Activated CD4-positive, alpha-beta T cell treated with anti-CD3 and anti-CD28 coated beads, Interleukin-2, amount 50 U/mL, for 1 hour (primary cell): Measurements from ENCODE around the gene TRABD2A.
A peak's percentile ranks its signal among the peaks of the same experiment; 100 is the strongest.
"Not testable (repeated sequence)": the region's sequence is repeated elsewhere in the genome, so short reads cannot be mapped to it uniquely, and the experiment has no call there.

Source experiments
- DNase-seq: peaks from one replicate; pipeline ENCODE4 v3.0.0-alpha.2; 2020

The TRABD2A gene

DNA sequence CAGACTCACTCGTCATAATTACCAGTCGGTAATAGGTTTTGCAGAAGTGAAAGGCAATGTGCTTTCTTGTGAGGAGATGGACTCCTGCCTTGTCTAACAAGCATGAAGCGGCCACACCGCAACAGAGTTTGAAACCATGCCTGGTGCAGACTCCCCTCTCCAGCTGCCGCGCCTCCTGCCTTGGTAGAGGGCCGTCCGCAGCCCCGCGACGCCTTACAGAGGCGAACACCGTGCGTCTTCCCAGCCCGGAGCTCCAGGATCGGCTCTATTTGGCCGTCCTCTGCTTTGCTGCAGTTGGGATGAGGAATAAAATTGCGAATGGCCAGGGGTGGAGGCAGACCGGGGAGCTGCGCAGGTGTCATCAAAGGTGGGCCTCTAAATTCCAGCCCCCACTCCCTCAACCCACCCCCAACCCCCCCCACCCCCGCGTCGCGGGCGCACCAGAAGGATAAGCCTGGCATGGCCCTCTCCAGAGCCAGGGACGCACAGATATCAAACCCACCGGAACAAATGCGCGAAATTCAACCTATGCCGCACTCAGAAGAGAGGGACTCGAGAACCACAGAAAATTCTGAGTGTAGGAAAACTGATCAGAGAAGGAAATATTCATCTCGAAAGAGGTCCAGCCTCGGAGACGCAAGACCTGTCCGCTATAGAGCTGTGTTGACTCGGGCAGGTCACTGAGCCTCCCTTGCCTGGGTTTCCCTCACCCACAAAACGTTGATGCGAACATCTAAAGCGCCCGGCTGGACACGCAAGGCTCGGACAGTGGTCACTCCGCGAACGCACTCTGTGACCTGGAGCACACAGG is 1.1 kb downstream of the TRABD2A start:
- DNase-seq, result peak; percentile 21

DNA sequence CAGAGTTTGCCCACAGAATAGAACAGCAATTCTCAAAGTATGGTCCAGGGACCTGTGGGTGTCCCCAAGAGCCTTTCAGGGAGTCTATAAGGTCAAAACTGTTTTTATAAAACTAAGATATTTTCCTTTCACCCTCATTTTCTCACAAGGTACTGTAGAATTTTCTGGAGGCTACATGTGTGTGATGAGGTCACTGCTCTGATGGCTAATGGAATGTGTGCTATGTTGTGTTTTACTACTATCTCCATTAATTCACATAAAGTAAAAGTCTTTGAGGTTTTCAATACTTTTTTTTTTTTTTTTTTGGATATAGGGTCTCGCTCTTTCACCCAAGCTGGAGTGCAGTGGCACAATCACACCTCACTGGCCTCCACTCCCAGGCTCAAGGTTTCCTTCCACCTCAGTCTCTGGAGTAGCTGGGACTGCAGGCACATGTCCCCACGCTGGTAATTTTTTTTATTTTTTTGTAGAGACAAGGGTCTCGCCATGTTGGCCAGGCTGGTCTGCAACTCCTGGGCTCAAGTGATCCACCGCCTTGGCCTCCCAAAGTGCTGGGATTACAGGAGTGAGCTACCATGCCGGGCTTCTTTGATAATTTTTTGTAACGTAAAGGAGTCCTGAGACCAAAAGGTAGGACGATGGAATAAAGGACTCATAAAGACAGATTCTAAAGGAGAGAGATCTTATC is 1.8 kb downstream of the TRABD2A start:
- DNase-seq, result no peak

DNA sequence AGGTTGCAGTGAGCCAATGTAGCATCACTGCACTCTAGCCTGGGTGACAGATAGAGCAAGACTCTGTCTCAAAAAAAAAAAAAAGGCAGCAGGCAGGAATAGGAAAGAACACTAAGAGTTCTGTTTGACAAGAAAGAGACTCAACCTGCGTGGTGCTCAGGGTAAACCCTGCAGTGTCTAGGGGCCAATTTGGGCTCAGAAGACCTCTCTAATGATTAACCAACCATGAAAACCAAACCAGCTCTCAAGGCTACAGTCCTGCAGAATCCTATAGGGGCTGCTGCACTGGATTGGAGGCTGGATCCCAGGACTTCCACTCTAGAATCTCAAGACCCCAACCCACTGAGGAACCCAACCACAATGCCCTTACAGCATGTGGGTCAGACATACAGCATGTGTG is 2.4 kb downstream of the TRABD2A start:
- no peak for DNase-seq

- no peak for DNase-seq
These were observed 4.5 kb downstream of the TRABD2A start for GRCh38 chr2:84876369-84876768.

DNA sequence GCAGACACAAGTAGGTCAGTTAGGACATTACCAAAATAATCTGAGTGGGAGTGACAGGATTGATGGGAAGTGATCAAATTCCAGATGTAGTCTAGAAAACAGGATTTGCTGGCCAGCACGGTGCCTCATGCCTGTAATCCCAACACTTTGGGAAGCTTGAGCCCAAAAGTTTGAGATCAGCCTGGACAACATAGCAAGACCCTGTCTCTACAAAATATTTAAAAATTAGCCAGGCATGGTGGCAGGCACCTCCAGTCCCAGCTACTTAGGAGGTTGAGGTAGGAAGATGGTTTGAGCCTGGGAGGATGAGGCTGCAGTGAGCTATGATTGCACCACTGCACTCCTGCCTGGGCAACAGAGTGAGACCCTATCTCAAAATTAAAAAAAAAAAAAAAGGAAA is 5.3 kb downstream of the TRABD2A start:
- DNase-seq, result not testable (repeated sequence)

- DNase-seq, result no peak
These were observed 5.7 kb downstream of the TRABD2A start for GRCh38 chr2:84875213-84875560.

DNA sequence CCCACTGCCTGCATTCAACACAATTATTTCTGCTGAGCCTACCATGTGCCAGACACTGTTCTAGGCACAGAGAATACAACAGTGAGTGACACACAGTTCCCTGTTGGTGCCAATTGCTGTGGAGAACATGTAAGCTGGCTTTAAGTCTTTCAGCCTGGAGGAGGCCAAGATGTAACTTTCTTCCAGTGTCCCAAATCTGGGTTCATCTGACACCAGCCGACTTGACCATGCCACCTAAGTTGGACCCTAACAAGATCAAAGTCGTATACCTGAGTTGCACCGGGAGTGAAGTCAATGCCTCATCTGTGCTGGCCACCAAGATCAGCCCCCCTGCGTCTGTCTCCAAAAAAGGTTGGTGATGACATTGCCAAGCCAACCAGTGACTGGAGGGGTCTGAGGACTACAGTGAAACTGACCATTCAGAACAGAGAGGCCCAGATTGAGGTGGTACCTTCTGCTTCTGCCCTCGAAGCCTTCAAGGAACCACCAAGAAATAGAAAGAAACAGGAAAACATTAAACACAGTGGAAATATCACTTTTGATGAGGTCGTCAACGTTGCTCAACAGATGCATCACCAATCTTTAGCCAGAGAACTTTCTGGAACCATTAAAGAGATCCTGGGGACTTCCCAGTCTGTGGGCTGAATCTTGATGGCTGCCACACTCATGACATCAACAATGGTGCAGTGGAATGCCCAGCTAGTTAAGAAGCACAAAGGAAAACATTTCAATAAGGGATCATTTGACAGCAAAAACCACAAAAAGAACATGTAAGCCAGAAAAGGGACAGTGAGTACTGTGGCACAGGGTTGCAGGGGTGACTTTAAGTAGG is 6.3 kb downstream of the TRABD2A start:
- peak; percentile 30 for DNase-seq

DNA sequence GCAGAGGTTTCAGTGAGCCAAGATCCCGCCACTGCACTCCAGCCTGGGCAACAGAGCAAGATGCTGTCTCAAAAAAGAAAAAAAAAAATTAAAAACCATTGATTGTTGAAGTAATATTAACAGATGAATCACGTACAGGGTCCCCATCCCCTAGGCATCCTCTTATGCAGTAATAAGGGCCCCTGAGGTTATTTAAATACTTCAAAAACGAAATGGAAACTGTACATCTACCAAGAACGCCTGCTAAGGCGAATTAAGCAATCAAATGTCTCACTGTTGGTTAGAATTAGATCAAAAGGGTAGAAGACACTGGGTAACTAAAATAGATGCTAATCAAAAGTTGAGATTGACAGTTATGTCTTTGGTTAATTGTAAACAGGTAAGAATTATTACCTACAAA is 7.5 kb downstream of the TRABD2A start:
- no peak for DNase-seq

GRCh38 chr2:84872691-84873090 is 8.2 kb downstream of the TRABD2A start:
- DNase-seq, result not testable (repeated sequence)

DNA sequence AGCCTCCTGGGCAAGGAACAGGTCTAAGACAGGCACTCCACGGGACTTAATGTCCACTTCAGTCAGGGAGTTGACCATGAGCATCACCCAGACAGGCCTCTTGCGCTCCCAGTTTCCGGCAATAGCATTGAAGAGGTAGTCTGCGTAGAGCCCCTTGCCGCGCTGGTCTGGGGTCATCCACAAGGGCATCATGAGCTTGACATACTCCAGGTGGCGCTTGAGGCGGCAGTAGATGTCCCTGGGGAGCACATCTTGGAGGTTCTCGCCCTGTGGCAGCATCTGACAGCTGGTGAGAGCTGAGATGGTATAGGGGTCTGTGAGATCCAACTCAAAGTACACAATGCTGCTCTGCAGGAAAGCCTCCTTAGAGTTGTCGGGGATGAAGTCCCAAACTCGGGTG is 10.6 kb downstream of the TRABD2A start:
- no peak for DNase-seq

DNA sequence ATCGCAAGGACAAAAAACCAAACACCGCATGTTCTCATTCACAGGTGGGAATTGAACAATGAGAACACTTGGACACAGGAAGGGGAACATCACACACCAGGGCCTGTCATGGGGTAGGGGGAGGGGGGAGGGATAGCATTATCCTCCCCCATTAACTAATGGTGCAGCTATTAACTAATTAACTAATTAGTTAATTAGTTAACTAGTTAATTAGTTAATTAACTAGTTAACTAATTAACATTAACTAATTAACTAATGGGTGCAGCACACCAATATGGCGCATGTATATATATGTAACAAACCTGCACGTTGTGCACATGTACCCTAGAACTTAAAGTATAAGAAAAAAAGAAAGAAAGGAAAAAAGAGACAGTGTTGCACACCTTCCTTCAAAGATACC is 12.6 kb downstream of the TRABD2A start:
- DNase-seq, result not testable (repeated sequence)

DNA sequence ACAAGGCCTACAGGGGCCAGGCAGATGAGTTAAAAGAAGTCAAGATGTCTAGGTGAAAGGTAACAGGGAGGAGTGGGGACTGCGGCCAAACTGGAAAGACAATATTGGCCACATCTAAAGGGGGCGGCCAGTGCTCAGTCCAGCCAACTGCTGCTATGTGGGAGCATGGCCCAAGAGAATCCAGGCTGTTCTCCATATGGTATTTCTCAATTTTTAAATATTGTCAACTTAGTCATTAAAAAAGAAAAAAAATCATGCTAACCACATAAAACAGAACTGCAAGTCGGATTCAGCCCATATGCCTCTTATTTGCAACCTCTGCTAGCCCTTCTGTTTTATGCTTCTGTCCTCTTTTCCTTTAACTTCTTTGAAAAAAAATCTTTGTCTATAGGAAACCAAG is 14.8 kb downstream of the TRABD2A start:
- DNase-seq, result no peak

DNA sequence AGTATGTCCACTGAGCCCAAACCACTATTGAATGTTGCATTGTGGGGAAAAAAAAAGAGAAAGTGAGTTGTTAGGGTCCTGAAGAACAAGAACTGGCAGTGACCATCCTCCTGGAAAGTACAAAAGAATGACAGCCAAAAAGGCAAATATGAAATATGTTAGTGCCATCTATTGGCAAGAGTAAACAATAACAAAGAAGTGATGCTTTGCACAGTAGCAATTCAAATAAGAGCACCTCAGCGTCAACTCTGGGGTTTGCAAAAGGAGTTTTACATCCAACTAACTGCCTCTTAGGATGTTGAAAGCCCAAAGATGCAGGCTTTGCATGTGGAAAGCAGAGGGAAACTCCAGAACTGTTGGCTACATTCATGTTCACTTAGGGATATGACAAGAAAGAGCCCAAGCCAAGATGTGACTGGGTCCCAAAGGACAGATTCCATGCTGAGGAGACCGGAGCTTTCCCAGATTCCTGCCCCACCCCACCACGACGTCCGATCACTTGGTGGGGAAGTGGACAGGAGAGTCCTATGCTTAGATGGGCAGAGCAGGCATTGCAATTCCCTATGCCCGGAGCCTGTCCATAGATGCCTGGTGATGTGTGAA is 15.6 kb downstream of the TRABD2A start:
- DNase-seq, result no peak

- DNase-seq, result no peak
These were observed 18.9 kb downstream of the TRABD2A start for GRCh38 chr2:84862006-84862405.

- DNase-seq, result no peak
These were observed 19.3 kb downstream of the TRABD2A start for GRCh38 chr2:84861539-84861938.

GRCh38 chr2:84858937-84859336 is 21.9 kb downstream of the TRABD2A start:
- no peak for DNase-seq

DNA sequence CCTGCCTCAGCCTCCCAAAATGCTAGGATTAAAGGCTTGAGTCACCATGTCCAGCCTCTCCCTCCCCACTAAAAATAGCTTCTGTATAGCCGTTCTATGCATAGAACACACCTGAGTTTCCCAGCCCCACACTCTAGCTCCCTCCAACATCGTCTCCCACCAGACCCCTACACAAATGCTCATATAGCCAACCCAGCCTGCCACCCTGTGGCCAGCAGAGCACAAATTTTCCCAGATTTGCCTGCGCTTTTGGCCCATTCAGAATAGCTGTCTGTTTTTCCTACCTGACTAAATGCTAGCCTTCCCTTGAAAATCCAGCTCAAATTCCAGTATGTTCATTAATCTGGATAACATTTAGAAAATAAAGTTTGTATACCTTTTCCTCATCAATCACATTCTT is 22.8 kb downstream of the TRABD2A start:
- no peak for DNase-seq

DNA sequence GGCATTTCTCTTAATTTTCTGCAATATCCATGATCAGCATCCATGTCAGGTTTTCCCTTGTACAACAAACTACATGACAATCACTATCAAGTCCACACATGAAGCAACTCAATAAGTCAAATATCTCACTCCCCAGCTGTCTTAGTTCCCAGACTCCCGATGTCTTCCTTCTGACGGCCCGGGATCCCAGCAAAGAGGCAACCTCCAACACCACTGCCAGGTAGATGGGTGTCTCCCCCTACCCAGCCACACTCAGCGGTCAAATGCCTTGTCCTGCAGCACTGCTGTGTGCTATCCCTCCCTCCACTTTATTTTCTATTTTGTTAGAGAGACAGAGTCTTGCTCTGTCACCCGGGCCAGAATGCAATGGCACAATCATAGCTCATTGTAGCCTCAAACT is 23.3 kb downstream of the TRABD2A start:
- no peak for DNase-seq

- DNase-seq, result no peak
These were observed 24.1 kb downstream of the TRABD2A start for GRCh38 chr2:84856787-84857186.

- no peak for DNase-seq
These were observed 25.2 kb downstream of the TRABD2A start for GRCh38 chr2:84855731-84856130.

DNA sequence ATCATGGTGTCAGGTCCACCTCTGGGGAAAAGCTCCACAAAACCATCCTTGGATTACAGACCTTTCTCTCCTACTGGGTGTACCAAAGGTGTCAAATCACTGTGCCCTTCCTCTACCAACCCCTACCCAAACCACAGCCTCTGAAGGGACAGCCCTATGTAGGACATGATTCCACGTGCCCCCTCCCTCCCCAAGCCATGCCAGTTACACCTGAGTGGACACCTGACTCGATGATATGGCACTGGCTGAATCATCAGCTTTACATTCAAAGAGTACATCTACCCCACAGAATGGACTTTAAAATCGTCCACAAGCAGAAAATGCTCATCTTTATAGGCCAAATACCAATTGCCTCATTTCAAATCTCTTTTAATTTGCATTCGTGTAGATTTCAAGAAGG is 26.0 kb downstream of the TRABD2A start:
- DNase-seq, result no peak

DNA sequence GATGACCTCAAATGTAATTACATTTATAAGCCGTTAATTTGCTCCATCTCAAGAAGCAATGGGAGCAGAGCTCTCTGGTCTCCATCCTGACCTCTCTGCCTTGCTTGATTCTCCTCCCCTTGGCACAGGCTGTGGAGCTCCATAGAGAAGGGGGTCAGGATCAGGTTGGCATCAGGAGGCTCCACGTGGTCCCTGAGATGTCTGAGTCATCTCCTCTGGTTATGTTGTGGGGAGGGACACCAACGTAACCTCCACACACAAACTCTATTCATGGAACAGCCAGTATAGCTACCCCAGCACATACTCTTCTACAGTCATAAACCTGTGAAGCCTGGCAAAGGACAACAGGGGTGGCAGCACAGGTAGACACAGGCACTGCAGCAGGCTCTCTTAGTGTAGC is 29.0 kb downstream of the TRABD2A start:
- no peak for DNase-seq

- no peak for DNase-seq
These were observed 30.4 kb downstream of the TRABD2A start for GRCh38 chr2:84850471-84850870.
